H9 (cell line): Measurements from ENCODE around the gene LNPEP. TPM values are rescaled to one million over a fixed set of nuclear protein-coding genes. Genes with fewer than 3 reads are reported as not detected.

Experiments
- DNase-seq: peaks from one replicate; pipeline ENCODE4 v3.0.0-alpha.2; 2017
- H2AFZ ChIP-seq: one replicate; pipeline ENCODE4 v1.6.1; 2013; ENCODE audit warnings: mild to moderate bottlenecking, low read length, control low read depth, moderate library complexity
- H2AK5ac ChIP-seq: 2 replicates; pipeline ENCODE4 v1.6.1; 2013; ENCODE audit warnings: low read length, control low read depth, mixed read lengths; ENCODE audit not compliant: insufficient read length
- H2BK120ac ChIP-seq: one replicate; pipeline ENCODE4 v1.6.1; 2013; ENCODE audit warnings: low read depth, mild to moderate bottlenecking, low read length, control low read depth, inconsistent platforms; ENCODE audit not compliant: poor library complexity, severe bottlenecking
- H2BK12ac ChIP-seq: 2 replicates; pipeline ENCODE4 v1.6.1; 2013; ENCODE audit warnings: low read length, control low read depth, mixed read lengths, low read depth; ENCODE audit not compliant: insufficient read length
- H2BK15ac ChIP-seq: 2 replicates; pipeline ENCODE4 v1.6.1; 2013; ENCODE audit warnings: low read depth, low read length, control low read depth
- H2BK20ac ChIP-seq: one replicate; pipeline ENCODE4 v1.6.1; 2013; ENCODE audit warnings: low read depth, mild to moderate bottlenecking, low read length, control low read depth, inconsistent platforms; ENCODE audit not compliant: poor library complexity, severe bottlenecking
- H2BK5ac ChIP-seq: 2 replicates; pipeline ENCODE4 v1.6.1; 2013; ENCODE audit warnings: low read length, control low read depth, mixed read lengths; ENCODE audit not compliant: insufficient read length
- H3K14ac ChIP-seq: 2 replicates; pipeline ENCODE4 v1.6.1; 2013; ENCODE audit warnings: low read length, control low read depth; ENCODE audit not compliant: insufficient read depth
- H3K18ac ChIP-seq: 2 replicates; pipeline ENCODE4 v1.6.1; 2013; ENCODE audit warnings: low read depth, mild to moderate bottlenecking, mixed read lengths, low read length, control low read depth; ENCODE audit not compliant: insufficient read length
- H3K23ac ChIP-seq: 2 replicates; pipeline ENCODE4 v1.6.1; 2013; ENCODE audit warnings: low read length, control low read depth, mixed read lengths, low read depth; ENCODE audit not compliant: insufficient read length
- H3K23me2 ChIP-seq: 2 replicates; pipeline ENCODE4 v1.6.1; 2013; ENCODE audit warnings: low read depth, mild to moderate bottlenecking, mixed read lengths, low read length, control low read depth; ENCODE audit not compliant: insufficient read length, poor library complexity, severe bottlenecking
- H3K27ac ChIP-seq: 2 replicates; pipeline ENCODE4 v1.5.1; 2013; ENCODE audit warnings: low read length, control low read depth, mixed read lengths, low read depth; ENCODE audit not compliant: insufficient read length
- H3K27me3 ChIP-seq: 2 replicates; pipeline ENCODE4 v1.6.1; 2013; ENCODE audit warnings: low read length, control low read depth, inconsistent platforms; ENCODE audit not compliant: insufficient read depth
- H3K4ac ChIP-seq: 2 replicates; pipeline ENCODE4 v1.6.1; 2013; ENCODE audit warnings: low read depth, mild to moderate bottlenecking, control low read depth, inconsistent platforms, low read length, moderate library complexity
- H3K4me1 ChIP-seq: 2 replicates; pipeline ENCODE4 v1.6.1; 2013; ENCODE audit warnings: low read length, control low read depth, inconsistent platforms; ENCODE audit not compliant: insufficient read depth
- H3K4me2 ChIP-seq: 2 replicates; pipeline ENCODE4 v1.6.1; 2013; ENCODE audit warnings: low read length, control low read depth, mixed read lengths; ENCODE audit not compliant: insufficient read length, insufficient read depth
- H3K56ac ChIP-seq: 2 replicates; pipeline ENCODE4 v1.6.1; 2013; ENCODE audit warnings: low read depth, mild to moderate bottlenecking, mixed read lengths, low read length, control low read depth; ENCODE audit not compliant: insufficient read length
- H3K79me1 ChIP-seq: 2 replicates; pipeline ENCODE4 v1.6.1; 2013; ENCODE audit warnings: low read depth, mild to moderate bottlenecking, moderate library complexity, low read length, control low read depth, inconsistent platforms; ENCODE audit not compliant: insufficient read depth, poor library complexity, severe bottlenecking
- H3K79me2 ChIP-seq: 2 replicates; pipeline ENCODE4 v1.6.1; 2013; ENCODE audit warnings: low read length, control low read depth, inconsistent platforms; ENCODE audit not compliant: insufficient read depth
- H3K9ac ChIP-seq: 2 replicates; pipeline ENCODE4 v1.6.1; 2013; ENCODE audit warnings: low read length, control low read depth, mixed read lengths; ENCODE audit not compliant: insufficient read length; ENCODE audit errors: extremely low read depth
- H3K9me3 ChIP-seq: one replicate; pipeline ENCODE4 v1.6.1; 2013; ENCODE audit warnings: low read depth, low read length, inconsistent platforms; ENCODE audit not compliant: control insufficient read depth
- H3T11ph ChIP-seq: one replicate; pipeline ENCODE4 v1.6.1; 2013; ENCODE audit warnings: mild to moderate bottlenecking, low read length, control low read depth, inconsistent platforms
- H4K20me1 ChIP-seq: one replicate; pipeline ENCODE4 v1.6.1; 2013; ENCODE audit not compliant: control insufficient read depth, insufficient read length, insufficient read depth
- H4K5ac ChIP-seq: 2 replicates; pipeline ENCODE4 v1.6.1; 2013; ENCODE audit warnings: low read depth, mild to moderate bottlenecking, mixed read lengths, low read length, control low read depth; ENCODE audit not compliant: insufficient read length
- H4K8ac ChIP-seq: replicated peaks from 2 replicates; pipeline ENCODE4 v1.6.1; 2013; ENCODE audit warnings: low read length, control low read depth, mixed read lengths, low read depth; ENCODE audit not compliant: insufficient read length
- H4K91ac ChIP-seq: 2 replicates; pipeline ENCODE4 v1.6.1; 2013; ENCODE audit warnings: low read depth, mild to moderate bottlenecking, moderate library complexity, mixed read lengths, low read length, control low read depth; ENCODE audit not compliant: insufficient read length
- H3K27ac Mint-ChIP-seq, 3 experiments: 2 replicates in 2 of 3; 3 replicates in 1 of 3; pipeline ENCODE4 v1.8.0; 2020 to 2021; ENCODE audit warnings: mixed read lengths in 3 of 3, mild to moderate bottlenecking in 1 of 3, moderate library complexity in 1 of 3
- H3K27me3 Mint-ChIP-seq: 2 replicates; pipeline ENCODE4 v1.8.0; 2021; ENCODE audit warnings: low read depth, mild to moderate bottlenecking, moderate library complexity, mixed read lengths
- H3K36me3 Mint-ChIP-seq, 3 experiments: 2 replicates in 2 of 3; 3 replicates in 1 of 3; pipeline ENCODE4 v1.8.0; 2020 to 2021; ENCODE audit warnings: low read depth in 3 of 3, mixed read lengths in 3 of 3; ENCODE audit not compliant: insufficient read depth in 1 of 3
- H3K4me1 Mint-ChIP-seq, 2 experiments: 2 replicates each; pipeline ENCODE4 v1.8.0; 2020; ENCODE audit warnings: mixed read lengths in 2 of 2
- H3K4me3 Mint-ChIP-seq, 2 experiments: 2 replicates in 1 of 2; 3 replicates in 1 of 2; pipeline ENCODE4 v1.8.0; 2020 to 2021; ENCODE audit warnings: mild to moderate bottlenecking in 2 of 2, mixed read lengths in 2 of 2, moderate library complexity in 1 of 2
- H3K9me3 Mint-ChIP-seq, 2 experiments: 2 replicates in 1 of 2; 3 replicates in 1 of 2; pipeline ENCODE4 v1.8.0; 2020; ENCODE audit warnings: mild to moderate bottlenecking in 2 of 2, mixed read lengths in 2 of 2, moderate library complexity in 1 of 2
- WGBS: extraction: QIAGEN DNeasy Blood & Tissue Kit; methylation state at CpG from one replicate; pipeline ENCODE4 v1.1.7; 2013; ENCODE audit warnings: missing lambda C conversion rate, low lambda C conversion rate, mixed read lengths; ENCODE audit not compliant: insufficient read length; ENCODE audit errors: extremely low coverage; 5-methylcytosine and 5-hydroxymethylcytosine counted together
- total RNA-seq: library from RNA; stranded (reverse); gene quantifications from 2 replicates; pipeline ENCODE4 v1.2.1, GENCODE V29; 2021
- TF ChIP-seq, protein P1 (sequence below): fragments of 200-600 bp; sonication (generic); conservative IDR thresholded peaks from 3 replicates; pipeline ENCODE4 v1.8.0; 2021; ENCODE audit warnings: antibody characterized with exemption, mild to moderate bottlenecking

LNPEP gene
- total RNA-seq, 1 experiment from 2014 or later = 4.1 TPM

DNA sequence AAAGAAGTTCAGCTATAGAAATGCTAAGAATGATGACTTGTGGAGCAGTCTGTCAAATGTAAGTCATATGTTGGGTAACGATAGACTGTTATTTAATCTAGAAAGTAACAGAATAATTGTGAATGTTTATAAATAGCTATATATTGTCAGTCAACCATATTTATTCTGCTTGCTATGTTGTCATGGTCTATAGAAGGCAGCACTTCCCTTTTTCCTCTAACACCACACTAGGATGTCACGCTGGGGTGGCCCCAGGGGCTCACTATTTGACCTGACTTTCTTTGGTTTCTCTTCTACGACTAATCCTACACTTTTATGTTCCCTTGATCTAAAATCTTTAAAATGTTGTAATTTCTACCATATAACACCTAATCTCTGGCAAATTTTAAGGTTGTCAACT is 39.1 kb upstream of the LNPEP start:
- Histone ChIP-seq H3K56ac (no peak overlapping the region), H3T11ph (no peak overlapping the region), H2AFZ (no peak overlapping the region), H2BK5ac (no peak overlapping the region), H2BK120ac (no peak overlapping the region), H3K18ac (no peak overlapping the region), H4K8ac (no peak overlapping the region), H4K91ac (no peak overlapping the region), H2BK15ac (no peak overlapping the region), H3K4me1 (no peaks in the 10 kb centered on the region), H3K27ac (no peak overlapping the region), H2BK12ac (no peak overlapping the region), H4K20me1 (no peaks in the 10 kb centered on the region), H3K9ac (no peak overlapping the region), H3K14ac (no peak overlapping the region), H3K23me2 (no peaks in the 10 kb centered on the region), H3K9me3 (no peaks in the 10 kb centered on the region), H3K27me3 (no peaks in the 10 kb centered on the region), H3K4me2 (no peak overlapping the region), H2AK5ac (no peak overlapping the region), H3K79me1 (no peaks in the 10 kb centered on the region), H3K79me2 (no peaks in the 10 kb centered on the region), H2BK20ac (no peak overlapping the region), H4K5ac (no peak overlapping the region), H3K23ac (no peak overlapping the region), H3K4ac (no peak overlapping the region)
- Mint-ChIP-seq H3K27ac (no peak overlapping the region), H3K4me1 (no peaks in the 10 kb centered on the region; a peak in 1 of 4 replicates), H3K4me3 (no peak overlapping the region), H3K36me3 (no peaks in the 10 kb centered on the region), H3K9me3 (no peaks in the 10 kb centered on the region), H3K27me3 (no peaks in the 10 kb centered on the region)
- DNase-seq = no peak
- TF ChIP-seq, protein P1, sequence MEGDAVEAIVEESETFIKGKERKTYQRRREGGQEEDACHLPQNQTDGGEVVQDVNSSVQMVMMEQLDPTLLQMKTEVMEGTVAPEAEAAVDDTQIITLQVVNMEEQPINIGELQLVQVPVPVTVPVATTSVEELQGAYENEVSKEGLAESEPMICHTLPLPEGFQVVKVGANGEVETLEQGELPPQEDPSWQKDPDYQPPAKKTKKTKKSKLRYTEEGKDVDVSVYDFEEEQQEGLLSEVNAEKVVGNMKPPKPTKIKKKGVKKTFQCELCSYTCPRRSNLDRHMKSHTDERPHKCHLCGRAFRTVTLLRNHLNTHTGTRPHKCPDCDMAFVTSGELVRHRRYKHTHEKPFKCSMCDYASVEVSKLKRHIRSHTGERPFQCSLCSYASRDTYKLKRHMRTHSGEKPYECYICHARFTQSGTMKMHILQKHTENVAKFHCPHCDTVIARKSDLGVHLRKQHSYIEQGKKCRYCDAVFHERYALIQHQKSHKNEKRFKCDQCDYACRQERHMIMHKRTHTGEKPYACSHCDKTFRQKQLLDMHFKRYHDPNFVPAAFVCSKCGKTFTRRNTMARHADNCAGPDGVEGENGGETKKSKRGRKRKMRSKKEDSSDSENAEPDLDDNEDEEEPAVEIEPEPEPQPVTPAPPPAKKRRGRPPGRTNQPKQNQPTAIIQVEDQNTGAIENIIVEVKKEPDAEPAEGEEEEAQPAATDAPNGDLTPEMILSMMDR = no peak
- WGBS = no CpG with 5 or more reads among the region's 3 CpGs
